DOHH2 (cell line): ENCODE results near the gene UBE4B.

ENCODE experiments used
- EZH2phosphoT487 ChIP-seq: fragments of 200-600 bp; sonication (generic); IDR thresholded peaks from 2 replicates; pipeline ENCODE4 v1.6.1; 2017; ENCODE audit warnings: borderline replicate concordance, mild to moderate bottlenecking, antibody characterized with exemption, low read length, moderate library complexity, mixed read lengths
- TF ChIP-seq, protein P1 (sequence below): fragments of 200-600 bp; sonication (generic); IDR thresholded peaks from one replicate; pipeline ENCODE4 v1.5.1; 2014; ENCODE audit warnings: antibody characterized with exemption, mild to moderate bottlenecking, low read depth, low read length; ENCODE audit not compliant: poor library complexity, severe bottlenecking

DNA sequence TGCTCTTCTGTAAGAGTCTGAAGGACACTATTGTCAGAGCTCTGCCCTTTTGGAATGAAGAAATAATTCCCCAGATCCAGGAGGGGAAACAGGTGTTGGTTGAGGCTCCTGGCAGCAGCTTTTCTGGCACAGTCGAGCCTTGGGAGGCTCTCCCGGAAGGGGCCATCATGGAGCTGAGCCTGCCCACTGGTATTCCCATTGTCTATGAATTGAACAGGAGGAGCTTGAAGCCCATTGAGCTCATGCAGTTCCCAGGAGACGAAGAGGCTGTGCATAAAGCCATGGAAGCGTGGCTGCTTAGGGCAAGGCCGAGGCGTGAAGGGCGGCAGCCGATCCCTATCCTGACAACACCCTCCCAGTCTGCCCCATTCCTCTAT, 26.6 kb downstream of the UBE4B start:
- TF ChIP-seq, protein P1, sequence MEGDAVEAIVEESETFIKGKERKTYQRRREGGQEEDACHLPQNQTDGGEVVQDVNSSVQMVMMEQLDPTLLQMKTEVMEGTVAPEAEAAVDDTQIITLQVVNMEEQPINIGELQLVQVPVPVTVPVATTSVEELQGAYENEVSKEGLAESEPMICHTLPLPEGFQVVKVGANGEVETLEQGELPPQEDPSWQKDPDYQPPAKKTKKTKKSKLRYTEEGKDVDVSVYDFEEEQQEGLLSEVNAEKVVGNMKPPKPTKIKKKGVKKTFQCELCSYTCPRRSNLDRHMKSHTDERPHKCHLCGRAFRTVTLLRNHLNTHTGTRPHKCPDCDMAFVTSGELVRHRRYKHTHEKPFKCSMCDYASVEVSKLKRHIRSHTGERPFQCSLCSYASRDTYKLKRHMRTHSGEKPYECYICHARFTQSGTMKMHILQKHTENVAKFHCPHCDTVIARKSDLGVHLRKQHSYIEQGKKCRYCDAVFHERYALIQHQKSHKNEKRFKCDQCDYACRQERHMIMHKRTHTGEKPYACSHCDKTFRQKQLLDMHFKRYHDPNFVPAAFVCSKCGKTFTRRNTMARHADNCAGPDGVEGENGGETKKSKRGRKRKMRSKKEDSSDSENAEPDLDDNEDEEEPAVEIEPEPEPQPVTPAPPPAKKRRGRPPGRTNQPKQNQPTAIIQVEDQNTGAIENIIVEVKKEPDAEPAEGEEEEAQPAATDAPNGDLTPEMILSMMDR, result no peak
- TF ChIP-seq EZH2phosphoT487, result no peak
